GM03348 (cell line): ENCODE results near the gene RYK.

Experiments used
- DNase-seq: peaks from one replicate; pipeline ENCODE4 v3.0.0; 2012; ENCODE audit warnings: low spot score

The RYK gene

DNA sequence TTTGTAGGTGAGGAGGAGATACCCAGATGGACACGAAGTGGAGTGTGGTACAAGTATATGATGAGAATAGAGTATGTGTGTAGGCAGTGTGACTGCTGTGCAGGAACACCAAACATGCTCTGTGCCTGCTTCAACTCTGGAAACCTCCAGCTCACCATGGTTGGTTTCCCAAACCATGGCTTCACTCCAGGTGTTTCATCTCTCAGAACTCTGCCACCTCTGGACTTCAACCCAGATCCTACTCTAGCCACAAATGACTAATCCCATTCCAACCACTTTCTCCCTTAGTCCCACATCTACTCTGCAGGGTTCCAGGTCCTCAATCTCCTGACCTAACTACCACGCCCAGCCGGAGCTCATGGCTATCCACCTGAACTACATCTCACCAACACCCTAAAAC is 102.1 kb downstream of the RYK start:
- DNase-seq = no peak

DNA sequence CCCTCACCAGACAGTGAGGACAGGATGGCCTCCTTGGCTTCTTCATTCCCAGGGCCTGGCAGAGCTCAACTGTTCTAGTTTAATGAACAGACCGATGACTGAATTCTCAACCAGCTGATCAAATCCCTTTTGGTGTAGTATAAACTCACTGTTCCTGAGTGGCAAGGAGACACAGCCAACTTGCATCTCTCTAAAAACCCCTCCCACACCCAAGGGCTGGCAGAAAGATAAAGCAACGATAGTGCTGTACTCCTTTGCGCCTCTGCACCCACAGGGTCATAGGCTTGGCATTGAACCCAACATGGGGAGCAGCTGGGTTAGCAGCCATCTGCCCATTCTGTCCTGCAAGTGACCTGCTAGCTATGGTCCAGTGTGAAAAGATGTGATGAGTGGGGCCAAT is 103.2 kb downstream of the RYK start:
- DNase-seq = no peak

- DNase-seq = no peak
Measured at GRCh38 chr3:134146666-134147065, 104.0 kb downstream of the RYK start.

DNA sequence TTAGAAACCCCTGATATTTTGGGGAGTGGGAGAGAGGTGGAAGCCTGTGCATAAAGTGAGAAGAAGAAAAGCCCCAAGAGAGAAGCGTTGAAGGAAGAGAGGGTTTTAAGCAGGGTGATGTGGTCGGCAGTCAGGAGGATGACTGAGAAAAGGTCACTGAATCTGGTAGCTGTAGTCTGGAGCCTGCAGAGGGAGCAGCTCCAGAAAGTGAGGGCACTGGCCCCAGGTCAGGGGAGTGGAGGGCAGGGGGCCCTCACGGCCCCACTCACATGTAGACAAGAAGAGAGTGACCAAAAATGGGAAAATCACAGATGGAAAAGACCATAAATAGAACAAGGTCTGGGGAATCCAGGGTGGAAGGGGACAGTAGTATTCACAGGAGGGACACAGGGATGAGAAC is 105.5 kb downstream of the RYK start:
- DNase-seq = no peak

GRCh38 chr3:134144694-134145093 is 106.0 kb downstream of the RYK start:
- DNase-seq = no peak

- DNase-seq = no peak
Measured at GRCh38 chr3:134143828-134144401, 106.7 kb downstream of the RYK start.

- no peak for DNase-seq
Measured at GRCh38 chr3:134136604-134137003, 114.1 kb downstream of the RYK start.

DNA sequence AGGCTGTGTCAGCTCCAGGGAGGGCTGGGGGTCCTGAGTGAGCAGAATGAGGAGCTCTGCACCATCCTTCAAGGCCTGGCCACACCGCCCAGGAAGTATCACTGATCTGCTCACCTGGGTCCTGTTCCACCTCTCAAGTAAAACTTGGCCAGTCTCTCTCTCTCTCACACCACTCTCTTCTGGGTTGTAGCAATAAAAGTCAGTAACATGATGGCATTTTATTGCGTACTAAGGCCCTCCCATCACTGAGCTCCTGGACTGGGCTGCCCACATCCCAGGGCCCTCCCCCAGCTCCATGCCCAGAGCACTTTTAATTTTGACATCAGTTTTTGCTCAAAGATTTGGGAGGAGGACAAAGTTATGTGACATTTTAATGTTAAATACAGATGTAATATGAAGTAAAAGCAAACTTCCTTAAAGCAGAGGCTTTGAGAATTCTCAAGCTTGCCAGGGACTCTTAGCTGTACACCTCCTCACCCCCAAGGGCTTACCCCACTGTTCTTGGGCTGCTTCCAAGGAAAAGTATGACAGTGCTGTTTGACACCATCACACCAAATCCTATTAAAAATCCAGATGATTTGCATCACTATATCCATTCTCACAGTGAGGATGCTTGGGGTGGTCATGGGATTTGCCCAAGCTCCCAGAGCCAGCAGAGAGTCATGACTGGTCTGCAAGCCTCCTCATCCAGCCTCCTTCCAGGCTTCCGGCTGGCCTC is 115.8 kb downstream of the RYK start:
- DNase-seq = no peak

DNA sequence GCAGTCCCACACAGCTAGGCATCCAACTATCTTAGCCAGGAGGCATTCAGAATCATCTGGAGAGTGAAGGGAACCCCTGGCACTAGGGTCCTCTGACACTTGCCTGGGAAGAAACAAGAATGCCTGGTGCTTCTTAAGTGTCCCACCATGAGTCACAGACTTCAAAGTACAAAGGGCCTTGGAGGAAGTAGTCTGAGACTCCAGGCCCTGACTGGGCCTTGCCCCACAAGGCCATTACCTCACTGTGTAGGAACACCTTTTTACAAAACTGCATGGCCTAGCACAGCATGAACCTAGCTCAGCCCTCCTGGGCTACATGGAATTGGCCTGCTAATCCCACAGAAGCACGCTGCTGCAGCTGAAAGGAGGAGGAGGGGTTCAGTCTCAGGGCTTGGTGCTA is 116.4 kb downstream of the RYK start:
- DNase-seq = no peak

GRCh38 chr3:134132961-134133360 is 117.7 kb downstream of the RYK start:
- DNase-seq = no peak

GRCh38 chr3:134126153-134126552 is 124.5 kb downstream of the RYK start:
- no peak for DNase-seq

- no peak for DNase-seq
Measured at GRCh38 chr3:134114726-134115125, 135.9 kb downstream of the RYK start.

GRCh38 chr3:134111616-134112015 is 139.0 kb downstream of the RYK start:
- no peak for DNase-seq

DNA sequence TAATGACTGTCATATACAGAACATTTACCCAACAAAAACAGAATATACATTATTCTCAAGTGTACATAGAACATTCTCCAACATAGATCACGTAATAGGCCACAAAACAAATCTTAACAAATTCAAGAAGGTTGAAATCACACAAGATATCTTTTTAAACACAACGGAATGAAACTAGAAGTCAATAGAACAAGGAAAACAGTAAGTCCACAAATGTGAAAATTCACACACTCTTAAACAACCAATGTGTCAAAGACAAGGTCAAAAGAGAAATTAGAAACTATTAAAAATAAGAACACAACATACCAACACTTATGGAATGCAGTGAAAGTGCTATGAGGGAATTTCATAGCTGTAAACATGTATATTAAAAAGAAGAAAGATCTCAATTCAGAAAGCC is 139.7 kb downstream of the RYK start:
- no peak for DNase-seq
